ENCODE results near the gene STEAP4.

- TF ChIP-seq IRF1 (CRISPR knock-in tag; IDR thresholded peaks at IDR 0.05; ENCODE audit: borderline replicate concordance) (no peak), HNRNPLL (IDR thresholded peaks at IDR 0.05; ENCODE audit: low read depth, low read length, poor library complexity, severe bottlenecking) (no peak), NR3C1 (CRISPR knock-in tag; IDR thresholded peaks at IDR 0.05) (no peak), PCBP1 (IDR thresholded peaks at IDR 0.05; ENCODE audit: low read depth, low read length, poor library complexity, severe bottlenecking) (no peak), EZH2 (IDR thresholded peaks at IDR 0.05; ENCODE audit: borderline replicate concordance, low read depth, low read length) (no peak), GTF3C2 (IDR thresholded peaks at IDR 0.05; ENCODE audit: borderline replicate concordance, extremely low read depth, insufficient read length) (no peak), ZNF274 (IDR thresholded peaks at IDR 0.05; ENCODE audit: borderline replicate concordance, low read depth, low read length) (no peak), POLR2AphosphoS5 (IDR thresholded peaks at IDR 0.05; ENCODE audit: control insufficient read depth, insufficient read depth, low read depth, low read length) (no peak), SMARCA4 (IDR thresholded peaks at IDR 0.05) (no peak), ZNF23 (CRISPR knock-in tag; IDR thresholded peaks at IDR 0.05) (no peak), ZNF217 (CRISPR knock-in tag; IDR thresholded peaks at IDR 0.05) (no peak), E2F4 (CRISPR knock-in tag; IDR thresholded peaks at IDR 0.05; ENCODE audit: low read depth) (no peak), RNF2 (IDR thresholded peaks at IDR 0.05) (no peak)
- TF ChIP-seq, protein P1, sequence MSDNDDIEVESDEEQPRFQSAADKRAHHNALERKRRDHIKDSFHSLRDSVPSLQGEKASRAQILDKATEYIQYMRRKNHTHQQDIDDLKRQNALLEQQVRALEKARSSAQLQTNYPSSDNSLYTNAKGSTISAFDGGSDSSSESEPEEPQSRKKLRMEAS (CRISPR knock-in tag; IDR thresholded peaks at IDR 0.05): no peak
These were observed 38.6 kb downstream of the STEAP4 start for GRCh38 chr7:88268051-88268450.
